IPS-18c (cell line): ENCODE measurements around the gene TPRN.

ENCODE experiments used
- H3K4me3 ChIP-seq: 2 replicates; pipeline ENCODE4 v1.7.0; 2013; ENCODE audit warnings: low read depth, mild to moderate bottlenecking, low read length, moderate library complexity; ENCODE audit not compliant: insufficient read depth
- H3K9me3 ChIP-seq: one replicate; pipeline ENCODE4 v1.6.1; 2013; ENCODE audit warnings: mild to moderate bottlenecking, low read length, moderate library complexity; ENCODE audit not compliant: control insufficient read depth, insufficient read depth

TPRN gene

GRCh38 chr9:137147091-137147792, 53.3 kb downstream of the TPRN start:
- Histone ChIP-seq H3K4me3 (no peak overlapping the region), H3K9me3 (no peaks in the 10 kb centered on the region)

- no peaks in the 10 kb centered on the region for H3K9me3 ChIP-seq
Measured at GRCh38 chr9:137146527-137146918, 54.0 kb downstream of the TPRN start.

GRCh38 chr9:137145731-137146526, 54.6 kb downstream of the TPRN start:
- no peaks in the 10 kb centered on the region for H3K9me3 ChIP-seq

More at GRCh38 chr9:137146527-137146918, 54.0 kb downstream of the TPRN start:
- H3K4me3 ChIP-seq, result no peak overlapping the region

GRCh38 chr9:137143459-137143858, 57.1 kb downstream of the TPRN start:
- H3K9me3 ChIP-seq, result peaks cover 5% of the 10 kb centered on the region
- no peak overlapping the region for H3K4me3 ChIP-seq

More at GRCh38 chr9:137145731-137146526, 54.6 kb downstream of the TPRN start:
- H3K4me3 ChIP-seq, result no peak overlapping the region

- Histone ChIP-seq H3K4me3 (no peak overlapping the region), H3K9me3 (peaks cover 5% of the 10 kb centered on the region)
Measured at GRCh38 chr9:137141976-137142936, 58.3 kb downstream of the TPRN start.
